ENCODE data around the gene KLRG1. TPM values are rescaled to one million over a fixed set of nuclear protein-coding genes. Genes with fewer than 3 reads are reported as not detected.

The KLRG1 gene
- total and polyA plus RNA-seq, 9 of the 15 experiments (the other 6 are each of a cell fraction or from before 2014, with no cell fraction given), result 1.4 to 7.2 (median 2.1) TPM

DNA sequence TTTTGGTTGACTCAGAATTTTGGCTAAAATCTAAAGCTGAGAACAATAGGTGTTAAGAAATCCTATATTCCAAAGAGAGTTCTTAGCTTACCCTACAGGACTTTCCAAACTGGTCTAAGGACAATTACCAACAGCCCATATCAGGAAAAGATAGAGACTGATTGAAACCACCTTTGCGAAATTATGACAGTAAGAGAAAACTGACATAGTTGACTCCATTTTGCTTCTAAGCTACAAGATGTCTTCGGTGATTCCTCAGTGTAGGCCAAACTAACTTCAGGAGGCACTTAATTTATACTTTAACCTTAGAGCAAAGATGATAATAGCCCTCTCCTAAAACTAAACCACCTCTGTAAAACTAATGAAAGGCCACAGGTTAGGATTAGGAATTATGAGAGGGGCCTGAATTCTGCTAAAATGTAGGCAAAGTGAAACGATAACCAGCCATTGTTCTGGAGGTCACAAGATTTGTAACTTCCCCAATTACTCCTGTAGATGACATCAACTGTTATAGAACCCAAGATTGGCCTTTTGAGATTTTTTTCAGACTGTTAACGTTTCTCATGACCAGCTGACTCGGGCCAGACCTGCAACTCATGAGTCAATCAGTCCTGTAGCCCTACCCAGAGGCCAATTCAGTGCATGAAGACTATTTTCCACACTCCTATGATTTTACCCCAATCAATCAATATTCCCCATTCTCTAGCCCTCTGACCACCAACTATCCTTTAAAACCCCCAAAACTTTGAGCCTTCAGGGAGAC lies 43.0 kb downstream of the KLRG1 start (continued):
- peak; percentile 69 for TF ChIP-seq ZNF79 (CRISPR knock-in tag; IDR thresholded peaks at IDR 0.05; ENCODE audit: low read depth)
- TF ChIP-seq CEBPG (CRISPR knock-in tag; IDR thresholded peaks at IDR 0.05), result no peak
- no peak for TF ChIP-seq CEBPG (tag; conservative IDR thresholded peaks at IDR 0.05 in 1 of 2, IDR thresholded peaks at IDR 0.05 in 1 of 2)
- TF ChIP-seq KLF16 (IDR thresholded peaks at IDR 0.05), result no peak
- no peak for TF ChIP-seq PRMT5 (CRISPR knock-in tag; IDR thresholded peaks at IDR 0.05)
- TF ChIP-seq, protein P1, sequence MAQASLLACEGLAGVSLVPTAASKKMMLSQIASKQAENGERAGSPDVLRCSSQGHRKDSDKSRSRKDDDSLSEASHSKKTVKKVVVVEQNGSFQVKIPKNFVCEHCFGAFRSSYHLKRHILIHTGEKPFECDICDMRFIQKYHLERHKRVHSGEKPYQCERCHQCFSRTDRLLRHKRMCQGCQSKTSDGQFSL (CRISPR knock-in tag; IDR thresholded peaks at IDR 0.05), result no peak
- TF ChIP-seq, protein P1 (tag; IDR thresholded peaks at IDR 0.05), result peak in 1 of 2 experiments; percentile 75; a peak in 1 of 4 replicates
- TF ChIP-seq NR4A1 (CRISPR knock-in tag; IDR thresholded peaks at IDR 0.05), result no peak
- TF ChIP-seq NR4A1 (tag; IDR thresholded peaks at IDR 0.05), result 0 out of 2 replicates have a peak, but pooled peaks have one; percentile 55
- no peak for TF ChIP-seq RB1 (IDR thresholded peaks at IDR 0.05; ENCODE audit: low read depth)
- TF ChIP-seq, protein P2, sequence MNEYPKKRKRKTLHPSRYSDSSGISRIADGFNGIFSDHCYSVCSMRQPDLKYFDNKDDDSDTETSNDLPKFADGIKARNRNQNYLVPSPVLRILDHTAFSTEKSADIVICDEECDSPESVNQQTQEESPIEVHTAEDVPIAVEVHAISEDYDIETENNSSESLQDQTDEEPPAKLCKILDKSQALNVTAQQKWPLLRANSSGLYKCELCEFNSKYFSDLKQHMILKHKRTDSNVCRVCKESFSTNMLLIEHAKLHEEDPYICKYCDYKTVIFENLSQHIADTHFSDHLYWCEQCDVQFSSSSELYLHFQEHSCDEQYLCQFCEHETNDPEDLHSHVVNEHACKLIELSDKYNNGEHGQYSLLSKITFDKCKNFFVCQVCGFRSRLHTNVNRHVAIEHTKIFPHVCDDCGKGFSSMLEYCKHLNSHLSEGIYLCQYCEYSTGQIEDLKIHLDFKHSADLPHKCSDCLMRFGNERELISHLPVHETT (CRISPR knock-in tag; conservative IDR thresholded peaks at IDR 0.05 in 1 of 2, IDR thresholded peaks at IDR 0.05 in 1 of 2), result peak in 1 of 2 experiments; percentile 78; a peak in 2 of 4 replicates
- no peak for TF ChIP-seq ELF2 (CRISPR knock-in tag; IDR thresholded peaks at IDR 0.05)
- 0 out of 2 replicates have a peak, but pooled peaks have one; percentile 12 for TF ChIP-seq GABPA (tag; conservative IDR thresholded peaks at IDR 0.05; ENCODE audit: low read depth)
- peak; percentile 92 for TF ChIP-seq PTTG1 (tag; IDR thresholded peaks at IDR 0.05; ENCODE audit: low read depth)
- 0 out of 2 replicates have a peak, but pooled peaks have one; percentile 40 for TF ChIP-seq TEAD2 (tag; IDR thresholded peaks at IDR 0.05)
- TF ChIP-seq KLF1 (tag; IDR thresholded peaks at IDR 0.05), result no peak
- TF ChIP-seq, protein P3, sequence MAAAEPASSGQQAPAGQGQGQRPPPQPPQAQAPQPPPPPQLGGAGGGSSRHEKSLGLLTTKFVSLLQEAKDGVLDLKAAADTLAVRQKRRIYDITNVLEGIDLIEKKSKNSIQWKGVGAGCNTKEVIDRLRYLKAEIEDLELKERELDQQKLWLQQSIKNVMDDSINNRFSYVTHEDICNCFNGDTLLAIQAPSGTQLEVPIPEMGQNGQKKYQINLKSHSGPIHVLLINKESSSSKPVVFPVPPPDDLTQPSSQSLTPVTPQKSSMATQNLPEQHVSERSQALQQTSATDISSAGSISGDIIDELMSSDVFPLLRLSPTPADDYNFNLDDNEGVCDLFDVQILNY (CRISPR knock-in tag; IDR thresholded peaks at IDR 0.05), result no peak
- TF ChIP-seq FOXJ2 (tag; IDR thresholded peaks at IDR 0.05), result no peak
- TF ChIP-seq, protein P4, sequence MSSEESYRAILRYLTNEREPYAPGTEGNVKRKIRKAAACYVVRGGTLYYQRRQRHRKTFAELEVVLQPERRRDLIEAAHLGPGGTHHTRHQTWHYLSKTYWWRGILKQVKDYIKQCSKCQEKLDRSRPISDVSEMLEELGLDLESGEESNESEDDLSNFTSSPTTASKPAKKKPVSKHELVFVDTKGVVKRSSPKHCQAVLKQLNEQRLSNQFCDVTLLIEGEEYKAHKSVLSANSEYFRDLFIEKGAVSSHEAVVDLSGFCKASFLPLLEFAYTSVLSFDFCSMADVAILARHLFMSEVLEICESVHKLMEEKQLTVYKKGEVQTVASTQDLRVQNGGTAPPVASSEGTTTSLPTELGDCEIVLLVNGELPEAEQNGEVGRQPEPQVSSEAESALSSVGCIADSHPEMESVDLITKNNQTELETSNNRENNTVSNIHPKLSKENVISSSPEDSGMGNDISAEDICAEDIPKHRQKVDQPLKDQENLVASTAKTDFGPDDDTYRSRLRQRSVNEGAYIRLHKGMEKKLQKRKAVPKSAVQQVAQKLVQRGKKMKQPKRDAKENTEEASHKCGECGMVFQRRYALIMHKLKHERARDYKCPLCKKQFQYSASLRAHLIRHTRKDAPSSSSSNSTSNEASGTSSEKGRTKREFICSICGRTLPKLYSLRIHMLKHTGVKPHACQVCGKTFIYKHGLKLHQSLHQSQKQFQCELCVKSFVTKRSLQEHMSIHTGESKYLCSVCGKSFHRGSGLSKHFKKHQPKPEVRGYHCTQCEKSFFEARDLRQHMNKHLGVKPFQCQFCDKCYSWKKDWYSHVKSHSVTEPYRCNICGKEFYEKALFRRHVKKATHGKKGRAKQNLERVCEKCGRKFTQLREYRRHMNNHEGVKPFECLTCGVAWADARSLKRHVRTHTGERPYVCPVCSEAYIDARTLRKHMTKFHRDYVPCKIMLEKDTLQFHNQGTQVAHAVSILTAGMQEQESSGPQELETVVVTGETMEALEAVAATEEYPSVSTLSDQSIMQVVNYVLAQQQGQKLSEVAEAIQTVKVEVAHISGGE (CRISPR knock-in tag; IDR thresholded peaks at IDR 0.05), result no peak
- no peak for TF ChIP-seq BRF1 (IDR thresholded peaks at IDR 0.05; ENCODE audit: borderline replicate concordance, extremely low read depth, insufficient read length)
- 0 out of 2 replicates have a peak, but pooled peaks have one; percentile 52 for TF ChIP-seq BACH1 (tag; IDR thresholded peaks at IDR 0.05)

Measured in K562 (cell line).